Fibroblast of mammary gland (primary cell): Measurements from ENCODE around the gene RNH1.

Experiments used
- DNase-seq: peaks from one replicate; pipeline ENCODE4 v3.0.0-alpha.2; 2010; ENCODE audit warnings: low read depth
- H3K4me3 ChIP-seq: 2 replicates; pipeline ENCODE4 v1.5.1; 2011; ENCODE audit warnings: low read depth, mild to moderate bottlenecking, low read length, moderate library complexity; ENCODE audit not compliant: control insufficient read depth
- CTCF ChIP-seq: conservative IDR thresholded peaks from 2 replicates; pipeline ENCODE4 v1.5.1; 2011; ENCODE audit warnings: low read depth, low read length, inconsistent platforms; ENCODE audit not compliant: control insufficient read depth, insufficient read depth

Gene RNH1

GRCh38 chr11:462107-462890 is 44.7 kb downstream of the RNH1 start:
- no peak for TF ChIP-seq CTCF
- no peak for DNase-seq
- no peak overlapping the region for H3K4me3 ChIP-seq

DNA sequence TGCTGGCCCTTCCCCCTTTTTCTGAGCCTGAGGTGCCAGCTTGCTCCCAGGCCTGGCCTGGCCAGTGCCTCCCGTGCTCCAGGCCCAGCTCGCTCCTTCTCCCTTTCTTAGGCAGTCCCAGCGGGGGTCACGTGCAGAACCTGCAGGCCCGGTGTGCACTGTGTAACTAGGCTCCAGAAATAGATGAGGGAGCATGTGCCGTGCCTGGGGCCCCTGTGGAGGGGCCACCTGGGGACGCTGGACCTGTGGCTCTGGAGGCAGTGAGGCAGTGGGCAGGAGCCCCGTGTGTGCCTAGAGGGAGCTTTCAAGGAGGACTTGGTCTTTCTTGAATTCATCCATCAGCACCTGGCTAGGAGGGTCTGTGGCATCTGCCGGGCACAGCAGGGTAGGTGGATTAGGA is 45.4 kb downstream of the RNH1 start:
- no peak for DNase-seq
- no peak for TF ChIP-seq CTCF
- no peak overlapping the region for H3K4me3 ChIP-seq

DNA sequence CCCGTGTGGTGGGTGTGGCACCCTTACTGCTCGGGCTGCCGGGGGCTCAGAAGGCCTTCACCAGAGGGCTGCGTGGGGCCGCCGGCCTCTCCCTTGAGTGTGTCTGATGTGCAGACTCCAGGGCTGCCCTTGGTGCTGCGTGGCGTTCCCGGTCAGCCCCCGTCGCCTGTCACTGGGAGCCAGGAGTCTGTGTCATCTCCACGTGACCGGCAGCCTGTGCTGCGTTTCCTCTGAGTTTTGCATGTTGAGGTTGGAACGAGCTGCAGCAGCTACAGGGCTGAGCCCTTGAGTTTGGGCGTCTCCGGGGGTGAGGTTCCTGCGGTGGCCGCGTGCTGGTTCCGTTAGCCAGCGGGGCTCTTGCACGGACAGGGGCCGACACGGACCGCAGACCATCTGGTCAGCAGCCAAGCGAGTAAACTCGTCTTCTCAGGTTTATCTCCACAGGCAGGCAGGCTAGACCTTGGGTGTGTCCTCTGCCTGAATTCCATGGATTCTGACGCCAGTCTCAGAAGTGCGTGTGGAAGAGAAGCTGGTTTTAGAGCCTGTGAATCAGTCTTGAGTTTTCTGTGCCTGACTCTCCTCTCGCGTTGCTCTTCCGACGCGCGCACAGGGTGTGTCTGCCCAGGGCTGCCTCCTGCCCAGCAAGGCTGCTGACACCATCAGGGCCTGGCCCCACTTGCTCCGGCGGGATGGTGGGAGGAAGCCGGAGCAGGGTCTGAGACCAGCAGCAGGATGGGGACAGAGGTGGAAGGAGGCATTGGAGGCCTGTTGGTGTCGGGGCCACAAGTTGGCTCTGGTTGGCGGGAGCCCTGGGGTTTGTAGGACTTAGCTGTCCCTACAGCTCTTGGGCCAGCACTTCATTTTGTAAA is 46.5 kb downstream of the RNH1 start:
- no peak for DNase-seq
- H3K4me3 ChIP-seq, result no peak overlapping the region
- TF ChIP-seq CTCF, result no peak

DNA sequence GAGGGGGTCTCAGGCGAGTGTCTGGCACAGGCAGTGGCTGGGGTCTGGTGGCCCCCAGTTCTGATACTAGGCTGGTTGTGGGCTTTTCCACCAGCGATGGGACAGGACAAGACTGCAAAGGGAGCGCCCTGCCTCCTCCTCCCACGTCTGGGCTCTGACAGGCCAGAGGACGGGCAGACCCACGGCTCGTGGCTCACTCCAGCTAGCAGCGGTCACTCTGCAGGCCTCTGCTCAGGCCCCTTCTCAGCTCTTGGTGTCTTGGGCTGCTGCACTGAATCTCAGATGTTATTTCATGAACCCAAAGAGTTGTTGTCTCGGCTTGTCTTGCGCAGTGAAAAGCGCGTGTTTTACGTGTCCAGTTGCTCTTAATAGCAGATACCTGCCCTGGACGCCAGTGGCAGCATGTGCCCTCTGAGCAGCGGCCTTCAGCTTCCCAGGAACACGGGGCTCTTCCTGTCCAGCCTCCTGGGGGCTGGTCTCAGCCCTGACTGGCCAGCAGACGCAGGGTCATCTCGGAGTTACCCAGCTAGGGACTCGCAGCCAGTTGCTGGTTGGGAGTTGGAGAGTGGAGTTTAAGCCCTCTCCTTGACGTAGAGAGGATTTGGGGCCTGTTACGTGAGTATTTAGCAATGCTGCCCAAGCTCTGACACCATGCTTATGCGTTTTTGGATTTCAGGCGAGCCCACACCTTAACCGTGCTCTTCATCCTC is 47.4 kb downstream of the RNH1 start:
- no peak overlapping the region for H3K4me3 ChIP-seq
- TF ChIP-seq CTCF, result no peak

GRCh38 chr11:457111-457760 is 49.8 kb downstream of the RNH1 start:
- H3K4me3 ChIP-seq, result no peak overlapping the region
- no peak for DNase-seq
- TF ChIP-seq CTCF, result no peak

More for the DNA sequence above, 47.4 kb downstream of the RNH1 start:
- DNase-seq, result no peak

- DNase-seq, result no peak
- TF ChIP-seq CTCF, result no peak
- H3K4me3 ChIP-seq, result no peak overlapping the region
Measured at GRCh38 chr11:456533-456932, 50.5 kb downstream of the RNH1 start.
